ENCODE measurements around the gene IL27RA. TPM values are rescaled to one million over a fixed set of nuclear protein-coding genes. Genes with fewer than 3 reads are reported as not detected.

Gene IL27RA
- polyA plus RNA-seq, 1 experiment = 6.6 TPM

DNA sequence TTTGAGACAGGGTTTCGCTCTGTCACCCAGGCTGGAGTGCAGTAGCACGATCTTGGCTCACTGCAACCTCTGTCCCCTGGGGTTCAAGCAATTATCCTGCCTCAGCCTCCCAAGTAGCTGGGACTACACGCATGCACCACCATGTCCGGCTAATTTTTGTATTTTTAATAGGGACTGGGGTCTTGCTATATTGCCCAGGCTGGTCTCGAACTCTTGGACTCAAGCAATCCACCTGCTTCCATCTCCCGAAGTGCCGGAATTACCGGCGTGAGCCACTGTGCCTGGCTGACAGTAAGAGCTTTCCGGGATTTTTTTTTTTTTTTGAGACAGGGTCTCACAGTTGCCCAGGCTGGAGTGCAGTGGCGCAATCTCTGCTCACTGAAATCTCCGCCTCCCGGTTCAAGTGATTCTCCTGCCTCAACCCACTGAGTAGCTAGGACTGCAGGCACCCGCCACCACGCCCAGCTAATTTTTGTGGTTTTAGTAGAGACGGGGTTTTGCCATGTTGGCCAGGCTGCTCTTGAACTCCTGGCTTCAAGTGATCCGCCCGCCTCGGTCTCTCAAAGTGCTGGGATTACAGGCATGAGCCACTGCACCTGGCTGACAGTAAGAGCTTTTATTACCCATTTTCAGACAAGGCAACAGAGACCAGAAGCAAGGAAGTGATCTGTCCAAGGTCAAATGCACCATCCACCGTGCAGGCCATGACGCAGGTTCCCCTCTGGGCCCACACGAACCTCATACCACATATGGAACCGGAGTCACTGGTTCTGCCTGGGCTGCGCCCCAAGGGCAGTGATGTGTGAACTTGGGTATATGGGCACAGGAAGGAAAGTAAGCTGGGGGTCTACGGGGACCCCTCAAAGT lies 46.5 kb upstream of the IL27RA start:
- TF ChIP-seq, protein P1, sequence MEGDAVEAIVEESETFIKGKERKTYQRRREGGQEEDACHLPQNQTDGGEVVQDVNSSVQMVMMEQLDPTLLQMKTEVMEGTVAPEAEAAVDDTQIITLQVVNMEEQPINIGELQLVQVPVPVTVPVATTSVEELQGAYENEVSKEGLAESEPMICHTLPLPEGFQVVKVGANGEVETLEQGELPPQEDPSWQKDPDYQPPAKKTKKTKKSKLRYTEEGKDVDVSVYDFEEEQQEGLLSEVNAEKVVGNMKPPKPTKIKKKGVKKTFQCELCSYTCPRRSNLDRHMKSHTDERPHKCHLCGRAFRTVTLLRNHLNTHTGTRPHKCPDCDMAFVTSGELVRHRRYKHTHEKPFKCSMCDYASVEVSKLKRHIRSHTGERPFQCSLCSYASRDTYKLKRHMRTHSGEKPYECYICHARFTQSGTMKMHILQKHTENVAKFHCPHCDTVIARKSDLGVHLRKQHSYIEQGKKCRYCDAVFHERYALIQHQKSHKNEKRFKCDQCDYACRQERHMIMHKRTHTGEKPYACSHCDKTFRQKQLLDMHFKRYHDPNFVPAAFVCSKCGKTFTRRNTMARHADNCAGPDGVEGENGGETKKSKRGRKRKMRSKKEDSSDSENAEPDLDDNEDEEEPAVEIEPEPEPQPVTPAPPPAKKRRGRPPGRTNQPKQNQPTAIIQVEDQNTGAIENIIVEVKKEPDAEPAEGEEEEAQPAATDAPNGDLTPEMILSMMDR (IDR thresholded peaks at IDR 0.05; ENCODE audit: insufficient read depth, low read depth, low read length) = no peak
- Histone ChIP-seq H3K4me3 (ENCODE audit: low read depth, low read length) (no peak overlapping the region), H3K27me3 (ENCODE audit: control insufficient read depth, insufficient read depth, low read length) (no peaks in the 10 kb centered on the region), H3K36me3 (ENCODE audit: control insufficient read depth, insufficient read depth, low read length) (peaks cover 10% of the 10 kb centered on the region)
- POLR2A ChIA-PET = no interaction called here
- CTCF ChIA-PET = interaction anchor here (0.6 kb wide), 1 partner anchor 92 kb away, joined by 6 read pairs; no protein-coding TSS in a partner anchor
- no peak for DNase-seq (ENCODE audit: low read depth)

DNA sequence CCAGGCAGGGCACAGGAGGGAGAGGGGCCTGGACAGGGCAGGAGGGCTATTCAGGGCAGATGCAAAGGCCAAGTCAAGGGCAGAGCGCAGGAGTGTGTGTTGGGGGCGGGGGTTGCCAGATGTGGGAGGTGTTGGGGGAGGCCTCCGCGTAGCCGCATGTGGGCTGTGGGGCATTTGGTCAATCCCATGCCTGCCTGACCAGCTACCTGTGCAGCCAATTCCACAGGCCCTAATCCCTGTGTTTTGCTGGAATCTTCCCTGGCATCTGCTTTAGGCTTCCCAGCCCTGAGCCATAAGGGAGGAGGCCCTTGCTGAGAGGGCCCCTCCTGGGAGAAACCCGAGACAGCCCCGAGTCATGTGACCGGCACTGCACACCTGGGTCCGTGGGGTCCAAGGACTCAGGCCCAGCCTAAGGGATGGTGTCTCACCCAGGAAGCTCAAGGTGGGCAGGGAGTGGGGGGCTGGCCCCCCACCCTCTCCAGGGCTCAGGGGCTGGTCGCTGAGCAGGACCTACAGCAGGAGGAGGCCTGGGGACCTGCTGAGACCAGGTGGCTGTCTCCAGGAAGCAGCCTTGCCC lies 45.7 kb upstream of the IL27RA start:
- TF ChIP-seq, protein P1 (IDR thresholded peaks at IDR 0.05; ENCODE audit: insufficient read depth, low read depth, low read length) = no peak
- POLR2A ChIA-PET = no interaction called here
- peaks cover 8% of the 10 kb centered on the region for H3K36me3 ChIP-seq (ENCODE audit: control insufficient read depth, insufficient read depth, low read length)
- H3K4me3 ChIP-seq (ENCODE audit: low read depth, low read length) = no peak overlapping the region
- CTCF ChIA-PET = no interaction called here
- H3K27me3 ChIP-seq (ENCODE audit: control insufficient read depth, insufficient read depth, low read length) = no peaks in the 10 kb centered on the region
- DNase-seq (ENCODE audit: low read depth) = no peak

DNA sequence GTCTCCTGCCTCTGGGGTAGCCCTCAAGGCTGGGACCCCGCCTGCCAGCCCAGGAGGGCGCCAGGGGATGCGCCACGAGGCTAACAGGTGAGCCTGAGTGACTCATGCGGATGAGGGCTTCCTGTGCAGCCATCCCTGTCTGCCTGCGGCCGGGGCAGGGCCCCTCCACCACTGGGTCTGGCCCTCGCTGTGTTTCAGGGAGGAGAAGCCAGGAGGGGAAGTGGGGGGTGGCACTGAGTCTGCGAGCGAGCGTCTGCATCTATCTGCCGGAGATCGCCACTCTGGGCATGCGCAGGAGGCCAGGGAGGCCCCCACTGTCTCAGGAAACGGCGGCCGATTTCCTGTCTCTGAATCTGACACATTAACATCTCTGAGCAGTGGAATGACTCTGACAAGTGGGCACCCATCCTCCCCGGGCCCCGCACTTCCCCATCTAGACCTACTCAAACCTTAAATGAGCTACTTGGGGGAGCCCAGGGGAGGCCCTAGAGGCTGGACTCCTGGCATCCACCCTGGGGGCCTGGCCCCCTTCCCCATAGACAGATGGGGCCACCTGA lies 45.1 kb upstream of the IL27RA start:
- TF ChIP-seq, protein P1 (IDR thresholded peaks at IDR 0.05; ENCODE audit: insufficient read depth, low read depth, low read length) = no peak
- no peak for DNase-seq (ENCODE audit: low read depth)
- Histone ChIP-seq H3K36me3 (ENCODE audit: control insufficient read depth, insufficient read depth, low read length) (peaks cover 11% of the 10 kb centered on the region), H3K4me3 (ENCODE audit: low read depth, low read length) (no peak overlapping the region), H3K27me3 (ENCODE audit: control insufficient read depth, insufficient read depth, low read length) (no peaks in the 10 kb centered on the region)
- ChIA-PET CTCF (no interaction called here), POLR2A (no interaction called here)

DNA sequence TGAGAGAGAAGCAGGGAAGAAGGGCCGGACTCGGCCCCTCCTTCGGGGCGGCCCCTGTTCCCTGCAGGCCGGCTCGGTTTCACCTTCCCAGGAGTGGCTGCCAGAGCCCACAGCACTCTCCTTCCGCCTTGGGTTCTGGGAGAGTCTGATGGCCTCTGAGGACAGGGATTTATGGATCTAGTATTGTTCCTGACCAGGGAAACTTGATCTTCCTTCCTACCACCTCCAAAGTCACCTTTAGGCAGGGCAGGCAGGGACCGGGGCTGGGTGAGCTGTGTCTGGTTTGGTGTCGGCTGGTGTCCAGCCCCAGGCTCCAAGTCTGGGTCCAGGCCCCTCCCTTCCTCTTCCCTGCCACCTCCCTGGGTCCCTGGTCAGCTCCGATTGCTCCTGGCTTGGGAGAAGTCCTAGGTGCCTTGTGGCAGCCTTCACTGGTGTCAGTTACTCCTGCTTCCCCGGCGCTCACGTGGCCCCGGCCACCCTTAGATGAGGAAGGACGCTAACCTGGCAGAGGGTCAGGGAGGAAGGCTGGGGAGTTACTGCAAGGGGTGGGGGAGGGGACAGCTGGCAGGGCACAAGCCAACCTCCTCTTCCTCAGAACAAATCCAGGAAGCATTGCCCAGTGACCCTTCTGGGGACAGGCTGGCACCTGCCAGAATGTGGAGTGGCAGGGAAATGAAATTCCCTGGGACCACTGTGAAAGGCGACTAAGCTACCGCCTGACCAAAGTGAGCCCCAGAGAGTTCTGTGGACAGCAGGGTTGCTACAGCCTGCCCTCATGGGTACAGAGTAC lies 44.3 kb upstream of the IL27RA start:
- Histone ChIP-seq H3K36me3 (ENCODE audit: control insufficient read depth, insufficient read depth, low read length) (peaks cover 7% of the 10 kb centered on the region), H3K4me3 (ENCODE audit: low read depth, low read length) (no peak overlapping the region), H3K27me3 (ENCODE audit: control insufficient read depth, insufficient read depth, low read length) (no peaks in the 10 kb centered on the region)
- POLR2A ChIA-PET = no interaction called here
- TF ChIP-seq, protein P1 (IDR thresholded peaks at IDR 0.05; ENCODE audit: insufficient read depth, low read depth, low read length) = no peak
- CTCF ChIA-PET = interaction anchor here (0.8 kb wide), 1 partner anchor 15 kb away, joined by 3 read pairs; no protein-coding TSS in a partner anchor
- no peak for DNase-seq (ENCODE audit: low read depth)

DNA sequence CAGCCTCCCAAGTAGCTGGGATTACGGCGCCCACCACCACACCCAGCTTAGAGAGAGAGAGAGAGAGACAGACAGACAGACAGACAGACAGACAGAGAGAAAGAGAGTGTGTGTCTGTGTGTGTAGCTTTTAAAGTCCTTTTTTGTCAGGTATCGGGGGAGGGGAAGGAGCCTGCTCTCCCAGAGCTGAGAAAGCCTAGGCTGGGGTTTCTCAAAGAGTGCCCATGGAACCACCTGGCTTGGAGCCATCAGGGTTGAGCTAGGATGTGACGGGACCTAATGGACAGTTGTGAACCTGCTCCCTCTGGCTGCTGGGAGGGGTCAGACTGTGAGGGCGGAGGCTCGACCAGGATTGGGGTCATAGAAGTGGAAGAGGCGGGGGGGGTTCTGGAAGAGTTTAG lies 42.1 kb upstream of the IL27RA start:
- H3K4me3 ChIP-seq (ENCODE audit: low read depth, low read length) = no peak overlapping the region
- POLR2A ChIA-PET = no interaction called here
- DNase-seq (ENCODE audit: low read depth) = no peak
- no peaks in the 10 kb centered on the region for H3K27me3 ChIP-seq (ENCODE audit: control insufficient read depth, insufficient read depth, low read length)
- CTCF ChIA-PET = no interaction called here
- TF ChIP-seq, protein P1 (IDR thresholded peaks at IDR 0.05; ENCODE audit: insufficient read depth, low read depth, low read length) = no peak
- H3K36me3 ChIP-seq (ENCODE audit: control insufficient read depth, insufficient read depth, low read length) = peaks cover 9% of the 10 kb centered on the region

Measured in BJ (cell line).